Cardiac fibroblast (primary cell): ENCODE results near the gene WNK2.

Experiments used
- DNase-seq, 2 donors: peaks; one replicate each; pipeline versions ENCODE4 v3.0.0 to v3.0.0-alpha.2; 2010; ENCODE audit warnings: low read depth in 2 of 2
- H3K4me3 ChIP-seq, 2 donors: replicated peaks in 1 of 2; 1 replicate in 1 of 2; 2 replicates in 1 of 2; pipeline ENCODE4 v1.5.1; 2011; ENCODE audit warnings: low read depth in 2 of 2, low read length in 2 of 2, mild to moderate bottlenecking in 2 of 2, moderate library complexity in 1 of 2
- CTCF ChIP-seq: IDR thresholded peaks from one replicate; pipeline ENCODE4 v1.5.1; 2011; ENCODE audit warnings: low read depth, mild to moderate bottlenecking, low read length, inconsistent platforms

The WNK2 gene

GRCh38 chr9:93220627-93221026 lies 36.7 kb downstream of the WNK2 start:
- no peak for DNase-seq
- H3K4me3 ChIP-seq = no peak overlapping the region
- TF ChIP-seq CTCF = no peak

- TF ChIP-seq CTCF = no peak
- H3K4me3 ChIP-seq = no peak overlapping the region
- no peak for DNase-seq
Observed at GRCh38 chr9:93221044-93221443, 37.1 kb downstream of the WNK2 start.

GRCh38 chr9:93222890-93223259 lies 38.9 kb downstream of the WNK2 start:
- no peak for TF ChIP-seq CTCF
- H3K4me3 ChIP-seq = no peak overlapping the region
- no peak for DNase-seq

- DNase-seq = peak; percentile 66 to 68
- no peak for TF ChIP-seq CTCF
- H3K4me3 ChIP-seq = no peak overlapping the region
Observed at GRCh38 chr9:93223260-93224180, 39.6 kb downstream of the WNK2 start.

- DNase-seq = no peak
- no peak overlapping the region for H3K4me3 ChIP-seq
- TF ChIP-seq CTCF = no peak
Observed at GRCh38 chr9:93224591-93224990, 40.7 kb downstream of the WNK2 start.

GRCh38 chr9:93225417-93225816 lies 41.5 kb downstream of the WNK2 start:
- no peak for TF ChIP-seq CTCF
- DNase-seq = no peak
- H3K4me3 ChIP-seq = no peak overlapping the region
